WTC11 (cell line): ENCODE measurements around the gene BATF2. TPM values are rescaled to one million over a fixed set of nuclear protein-coding genes. Genes with fewer than 3 reads are reported as not detected.
A peak's percentile ranks its signal among the peaks of the same experiment; 100 is the strongest.

ENCODE experiments used
- ATAC-seq: fragments of 200-7000 bp; cut with Tn5 transposase; 2 replicates; pipeline ENCODE4 v1.10.0; 2021; ENCODE audit warnings: mild to moderate bottlenecking, moderate library complexity
- CTCF ChIA-PET: fragments of 300-600 bp; sonication (Branson Sonifier 250); formaldehyde crosslinking; loops from one replicate; lab custom pipeline; 2021; ENCODE audit warnings: antibody characterized with exemption; lab: Charles Lee
- POLR2A ChIA-PET: fragments of 350-600 bp; sonication (Branson Sonifier 250); formaldehyde crosslinking; loops from one replicate; lab custom pipeline; 2021; ENCODE audit warnings: antibody characterized with exemption; lab: Charles Lee
- DNase-seq: peaks from one replicate; pipeline ENCODE4 v3.0.0; 2021; ENCODE audit warnings: low spot score
- H3K27ac Mint-ChIP-seq: 2 replicates; pipeline ENCODE4 v1.8.0; 2021; ENCODE audit warnings: mixed read lengths
- H3K27me3 Mint-ChIP-seq: 2 replicates; pipeline ENCODE4 v1.8.0; 2021; ENCODE audit warnings: low read depth, mild to moderate bottlenecking, moderate library complexity, mixed read lengths
- H3K36me3 Mint-ChIP-seq: 2 replicates; pipeline ENCODE4 v1.8.0; 2021; ENCODE audit warnings: mixed read lengths
- H3K4me1 Mint-ChIP-seq: 2 replicates; pipeline ENCODE4 v1.8.0; 2022; ENCODE audit warnings: mixed read lengths
- H3K4me3 Mint-ChIP-seq: 2 replicates; pipeline ENCODE4 v1.8.0; 2021; ENCODE audit warnings: mild to moderate bottlenecking, moderate library complexity, mixed read lengths
- H3K9me3 Mint-ChIP-seq: 2 replicates; pipeline ENCODE4 v1.8.0; 2021; ENCODE audit warnings: mixed read lengths
- CBFB ChIP-seq: sonication (generic); formaldehyde crosslinking; IDR thresholded peaks from 2 replicates; pipeline ENCODE4 v1.8.1; 2022; ENCODE audit warnings: mild to moderate bottlenecking, low read depth, missing genetic modification reagents
- CDX4 ChIP-seq: fragments of 250-450 bp; sonication (Bioruptor Pico); IDR thresholded peaks from 2 replicates; pipeline ENCODE4 v1.9.0; 2021; ENCODE audit warnings: moderate library complexity, mild to moderate bottlenecking, inconsistent platforms, borderline replicate concordance
- CTCF ChIP-seq: fragments of 200-600 bp; IDR thresholded peaks from 2 replicates; pipeline ENCODE4 v1.8.0; 2022; ENCODE audit warnings: antibody characterized with exemption
- ELF4 ChIP-seq: sonication (generic); formaldehyde crosslinking; IDR thresholded peaks from 2 replicates; pipeline ENCODE4 v1.8.1; 2022; ENCODE audit warnings: low read depth, mild to moderate bottlenecking, moderate library complexity, missing genetic modification reagents
- ERG ChIP-seq: fragments of 250-450 bp; sonication (Bioruptor Pico); IDR thresholded peaks from 2 replicates; pipeline ENCODE4 v1.8.0; 2021; ENCODE audit warnings: mild to moderate bottlenecking
- FOXP1 ChIP-seq: sonication (generic); formaldehyde crosslinking; IDR thresholded peaks from 2 replicates; pipeline ENCODE4 v1.8.0; 2022; ENCODE audit warnings: missing genetic modification reagents, mild to moderate bottlenecking, moderate library complexity, borderline replicate concordance
- HMGA2 ChIP-seq: fragments of 250-450 bp; sonication (Bioruptor Pico); IDR thresholded peaks from 2 replicates; pipeline ENCODE4 v1.4.0; 2021; ENCODE audit warnings: mild to moderate bottlenecking, moderate library complexity
- JAZF1 ChIP-seq: fragments of 250-450 bp; sonication (Bioruptor Pico); IDR thresholded peaks from 2 replicates; pipeline ENCODE4 v1.9.0; 2021; ENCODE audit warnings: moderate library complexity, mild to moderate bottlenecking, inconsistent platforms
- KAT7 ChIP-seq: sonication (generic); formaldehyde crosslinking; IDR thresholded peaks from 2 replicates; pipeline ENCODE4 v1.8.1; 2023; ENCODE audit warnings: missing genetic modification reagents, mild to moderate bottlenecking, borderline replicate concordance
- MLX ChIP-seq: sonication (generic); formaldehyde crosslinking; IDR thresholded peaks from 2 replicates; pipeline ENCODE4 v1.8.1; 2023; ENCODE audit warnings: mild to moderate bottlenecking, missing genetic modification reagents, moderate library complexity
- NFATC4 ChIP-seq: fragments of 250-450 bp; sonication (Bioruptor Pico); IDR thresholded peaks from 2 replicates; pipeline ENCODE4 v1.9.0; 2021; ENCODE audit warnings: mild to moderate bottlenecking
- NFYB ChIP-seq: sonication (generic); formaldehyde crosslinking; conservative IDR thresholded peaks from 2 replicates; pipeline ENCODE4 v1.8.0; 2022; ENCODE audit warnings: low read depth, missing genetic modification reagents
- PRDM15 ChIP-seq: sonication (generic); formaldehyde crosslinking; IDR thresholded peaks from 2 replicates; pipeline ENCODE4 v1.8.0; 2022; ENCODE audit warnings: missing genetic modification reagents
- SP1 ChIP-seq: sonication (generic); formaldehyde crosslinking; conservative IDR thresholded peaks from 2 replicates; pipeline ENCODE4 v1.8.1; 2022; ENCODE audit warnings: missing genetic modification reagents
- TEAD1 ChIP-seq: sonication (generic); formaldehyde crosslinking; IDR thresholded peaks from 2 replicates; pipeline ENCODE4 v1.8.0; 2022; ENCODE audit warnings: mild to moderate bottlenecking, missing genetic modification reagents
- USF1 ChIP-seq: sonication (generic); formaldehyde crosslinking; IDR thresholded peaks from 2 replicates; pipeline ENCODE4 v1.8.0; 2022; ENCODE audit warnings: mild to moderate bottlenecking, missing genetic modification reagents
- ZNF281 ChIP-seq: sonication (generic); formaldehyde crosslinking; IDR thresholded peaks from 2 replicates; pipeline ENCODE4 v1.8.0; 2023; ENCODE audit warnings: mild to moderate bottlenecking, missing genetic modification reagents
- ZNF423 ChIP-seq: fragments of 250-450 bp; sonication (Bioruptor Pico); IDR thresholded peaks from 2 replicates; pipeline ENCODE4 v2.1.2; 2022; ENCODE audit warnings: mild to moderate bottlenecking, moderate library complexity
- ZNF425 ChIP-seq: fragments of 250-450 bp; sonication (Bioruptor Pico); conservative IDR thresholded peaks from 2 replicates; pipeline ENCODE4 v1.9.0; 2021; ENCODE audit warnings: mild to moderate bottlenecking
- total RNA-seq: library from RNA; stranded (reverse); gene quantifications from 3 replicates; pipeline ENCODE4 v1.2.3, GENCODE V29; 2021

BATF2 gene
- total RNA-seq, 1 experiment from 2014 or later = 1.3 TPM

GRCh38 chr11:65042891-65043290, 46.1 kb upstream of the BATF2 start (continued):
- TF ChIP-seq ZNF281 (CRISPR knock-in tag) (no peak), HMGA2 (CRISPR knock-in tag) (no peak), ELF4 (CRISPR knock-in tag) (no peak), PRDM15 (CRISPR knock-in tag) (no peak), TEAD1 (CRISPR knock-in tag) (no peak)

GRCh38 chr11:65040847-65041622, 44.3 kb upstream of the BATF2 start, which contains the start of gene SAC3D1:
SAC3D1 (plus strand) TSS chr11:65041210; CDS start chr11:65041293, 83 bp downstream.
- ChIA-PET CTCF (interaction anchor here (0.6 to 3.4 kb wide), 8 partner anchors 13 to 177 kb away, joined by 3 to 17 read pairs (median 5); partner anchors contain the start of genes ARL2, SNX15 and TM7SF2), POLR2A (interaction anchor here (0.6 to 0.9 kb wide), 3 partner anchors 25 to 82 kb away, joined by 3 to 4 read pairs (median 3); partner anchors contain the start of gene MRPL49)
- peaks cover 5% of the 10 kb centered on the region for H3K36me3 Mint-ChIP-seq
- ATAC-seq = peak; percentile 90
- H3K4me1 Mint-ChIP-seq = peaks cover 9% of the 10 kb centered on the region
- peak within 1 kb of the TSS; percentile 90 for H3K4me3 Mint-ChIP-seq
- H3K27ac Mint-ChIP-seq = peak within 1 kb of the TSS; percentile 96
- no peaks in the 10 kb centered on the region for H3K9me3 Mint-ChIP-seq
- DNase-seq = peak; percentile 92
- no peaks in the 10 kb centered on the region for H3K27me3 Mint-ChIP-seq
- TF ChIP-seq SP1 (CRISPR knock-in tag) (peak; percentile 79), NFATC4 (CRISPR knock-in tag) (no peak), CDX4 (no peak), NFYB (peak; percentile 17; the same call in 1 of the 2 replicates), KAT7 (CRISPR knock-in tag) (peak; percentile 99; the same call in 1 of the 2 replicates), ZNF425 (CRISPR knock-in tag) (no peak), USF1 (CRISPR knock-in tag) (no peak), CBFB (0 out of 2 replicates have a peak, but pooled peaks have one; percentile 85), ERG (no peak), ZNF423 (CRISPR knock-in tag) (no peak), FOXP1 (CRISPR knock-in tag) (peak; percentile 81), JAZF1 (CRISPR knock-in tag) (no peak), MLX (CRISPR knock-in tag) (no peak), CTCF (no peak)
